WERI-Rb-1 (cell line): ENCODE data around the gene GOLIM4.

Experiments used
- DNase-seq: peaks from one replicate; pipeline ENCODE4 v3.0.0-alpha.2; 2020
- H3K27ac ChIP-seq: fragments of 250-450 bp; sonication (Bioruptor Pico); 2 replicates; pipeline ENCODE4 v1.5.1; 2020; ENCODE audit warnings: mild to moderate bottlenecking, moderate library complexity
- H3K27me3 ChIP-seq: fragments of 250-450 bp; sonication (Bioruptor Pico); 2 replicates; pipeline ENCODE4 v1.5.1; 2021; ENCODE audit warnings: mild to moderate bottlenecking, low read depth, moderate library complexity; ENCODE audit not compliant: insufficient read depth, severe bottlenecking
- H3K36me3 ChIP-seq: fragments of 250-450 bp; sonication (Bioruptor Pico); 2 replicates; pipeline ENCODE4 v1.5.1; 2020; ENCODE audit warnings: mild to moderate bottlenecking, moderate library complexity
- H3K4me3 ChIP-seq: 2 replicates; pipeline ENCODE4 v1.5.1; 2011; ENCODE audit warnings: low read depth, mild to moderate bottlenecking, control low read depth, low read length
- H3K9me3 ChIP-seq: fragments of 250-450 bp; sonication (Bioruptor Pico); 2 replicates; pipeline ENCODE4 v1.5.1; 2021; ENCODE audit warnings: mild to moderate bottlenecking, moderate library complexity; ENCODE audit not compliant: severe bottlenecking
- TF ChIP-seq, protein P1 (sequence below): IDR thresholded peaks from 2 replicates; pipeline ENCODE4 v1.5.1; 2011; ENCODE audit warnings: low read depth, mild to moderate bottlenecking, control low read depth, inconsistent platforms, low read length

GOLIM4 gene

DNA sequence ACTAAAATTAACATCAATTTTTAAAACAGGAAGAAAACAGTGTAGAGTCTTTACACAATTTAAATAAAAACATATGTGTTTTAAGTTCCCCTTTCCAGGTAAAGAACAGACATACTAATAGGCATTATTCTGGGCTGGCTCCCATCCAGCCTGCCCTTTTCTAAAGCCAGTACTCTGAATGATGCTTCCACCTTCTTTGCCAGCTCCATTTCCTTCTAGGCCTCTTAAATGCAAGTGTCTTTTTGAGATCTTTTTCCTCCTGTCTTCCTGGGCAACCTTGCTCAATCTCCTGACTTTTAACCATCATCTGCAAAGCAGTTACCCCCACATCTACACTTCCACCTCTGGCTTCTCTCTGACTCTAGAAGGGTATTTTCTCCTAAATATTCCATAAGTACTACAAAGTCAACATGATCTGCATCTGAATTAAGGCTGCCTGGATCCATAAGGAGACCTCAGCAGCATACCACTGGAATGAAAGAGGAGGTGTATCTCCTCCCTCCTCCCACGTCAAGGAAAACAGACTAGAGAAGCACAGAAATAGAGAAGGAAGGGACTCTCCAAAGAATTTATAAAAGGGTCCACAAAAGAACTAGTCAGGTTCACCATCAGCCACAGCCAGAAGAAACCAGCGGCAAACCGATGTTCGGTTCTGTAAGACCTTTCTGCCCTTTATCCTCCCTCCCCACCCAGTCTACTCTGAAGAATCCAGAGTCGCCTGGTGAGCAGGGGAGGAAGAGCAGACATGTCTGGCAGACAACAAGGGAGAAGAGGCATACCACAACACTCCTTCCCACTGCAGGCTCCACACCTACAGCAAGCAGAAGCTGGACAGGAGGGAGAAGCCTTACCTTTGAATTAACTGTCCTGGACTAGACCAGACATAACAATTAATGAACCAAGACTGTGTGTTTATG lies 47.1 kb downstream of the GOLIM4 start:
- Histone ChIP-seq H3K36me3 (no peaks in the 10 kb centered on the region; the same call in 1 of the 2 replicates), H3K27me3 (no peaks in the 10 kb centered on the region), H3K27ac (no peak overlapping the region), H3K4me3 (no peak overlapping the region), H3K9me3 (no peaks in the 10 kb centered on the region)
- no peak for DNase-seq
- TF ChIP-seq, protein P1, sequence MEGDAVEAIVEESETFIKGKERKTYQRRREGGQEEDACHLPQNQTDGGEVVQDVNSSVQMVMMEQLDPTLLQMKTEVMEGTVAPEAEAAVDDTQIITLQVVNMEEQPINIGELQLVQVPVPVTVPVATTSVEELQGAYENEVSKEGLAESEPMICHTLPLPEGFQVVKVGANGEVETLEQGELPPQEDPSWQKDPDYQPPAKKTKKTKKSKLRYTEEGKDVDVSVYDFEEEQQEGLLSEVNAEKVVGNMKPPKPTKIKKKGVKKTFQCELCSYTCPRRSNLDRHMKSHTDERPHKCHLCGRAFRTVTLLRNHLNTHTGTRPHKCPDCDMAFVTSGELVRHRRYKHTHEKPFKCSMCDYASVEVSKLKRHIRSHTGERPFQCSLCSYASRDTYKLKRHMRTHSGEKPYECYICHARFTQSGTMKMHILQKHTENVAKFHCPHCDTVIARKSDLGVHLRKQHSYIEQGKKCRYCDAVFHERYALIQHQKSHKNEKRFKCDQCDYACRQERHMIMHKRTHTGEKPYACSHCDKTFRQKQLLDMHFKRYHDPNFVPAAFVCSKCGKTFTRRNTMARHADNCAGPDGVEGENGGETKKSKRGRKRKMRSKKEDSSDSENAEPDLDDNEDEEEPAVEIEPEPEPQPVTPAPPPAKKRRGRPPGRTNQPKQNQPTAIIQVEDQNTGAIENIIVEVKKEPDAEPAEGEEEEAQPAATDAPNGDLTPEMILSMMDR, result no peak

DNA sequence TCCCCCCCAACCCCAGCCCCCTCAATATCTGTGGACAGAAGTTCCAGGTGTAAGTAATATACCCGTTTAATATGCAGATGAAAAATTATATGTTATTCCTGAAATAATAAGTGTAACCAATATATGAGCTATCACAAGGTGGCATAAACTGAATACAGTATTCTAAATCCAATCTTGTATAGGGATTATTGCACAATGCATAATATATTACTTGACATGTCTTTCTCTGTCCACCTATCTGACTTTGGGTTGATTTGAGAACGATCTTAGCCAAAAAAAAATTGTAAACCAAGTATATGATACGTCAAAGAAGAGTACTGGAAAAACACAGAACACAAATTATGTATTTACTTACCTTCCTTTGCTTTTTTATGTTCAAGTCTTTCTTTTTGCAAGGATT lies 47.8 kb downstream of the GOLIM4 start:
- peaks cover 3% of the 10 kb centered on the region; the same call in 1 of the 2 replicates for H3K36me3 ChIP-seq
- TF ChIP-seq, protein P1, result no peak
- H3K9me3 ChIP-seq, result no peaks in the 10 kb centered on the region
- no peak overlapping the region for H3K4me3 ChIP-seq
- no peak overlapping the region for H3K27ac ChIP-seq
- H3K27me3 ChIP-seq, result no peaks in the 10 kb centered on the region
- no peak for DNase-seq

DNA sequence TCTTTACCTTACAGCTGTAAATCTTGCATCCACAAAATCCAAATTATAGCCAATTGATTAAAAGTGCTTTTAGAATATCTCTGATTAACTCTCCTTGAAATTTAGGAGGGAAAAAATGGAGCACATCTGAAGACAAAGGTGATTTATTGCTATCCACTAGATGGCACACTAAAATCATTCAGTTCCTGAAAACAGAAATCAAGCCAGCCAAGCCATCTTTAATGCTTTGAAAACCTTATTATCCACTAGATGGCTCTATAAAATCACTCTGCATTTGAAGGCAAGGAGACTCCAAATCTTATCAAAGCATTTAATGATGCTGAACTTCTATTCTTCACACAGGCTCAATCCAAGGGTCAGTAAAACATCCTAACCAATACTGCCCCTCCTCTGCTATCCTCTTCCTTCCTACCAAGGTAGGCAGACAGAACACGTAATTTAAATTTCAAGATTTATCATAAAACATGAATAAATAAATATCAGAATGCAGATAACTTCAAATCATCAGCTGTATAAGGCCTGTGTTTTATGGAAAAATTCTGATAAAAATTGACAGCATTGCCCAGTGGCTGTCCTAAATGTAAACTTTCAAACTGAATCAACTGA lies 48.4 kb downstream of the GOLIM4 start:
- no peaks in the 10 kb centered on the region for H3K27me3 ChIP-seq
- no peak overlapping the region for H3K27ac ChIP-seq
- TF ChIP-seq, protein P1, result peak; percentile 55
- H3K9me3 ChIP-seq, result no peaks in the 10 kb centered on the region
- H3K36me3 ChIP-seq, result peaks cover 7% of the 10 kb centered on the region
- no peak for DNase-seq
- no peak overlapping the region for H3K4me3 ChIP-seq

DNA sequence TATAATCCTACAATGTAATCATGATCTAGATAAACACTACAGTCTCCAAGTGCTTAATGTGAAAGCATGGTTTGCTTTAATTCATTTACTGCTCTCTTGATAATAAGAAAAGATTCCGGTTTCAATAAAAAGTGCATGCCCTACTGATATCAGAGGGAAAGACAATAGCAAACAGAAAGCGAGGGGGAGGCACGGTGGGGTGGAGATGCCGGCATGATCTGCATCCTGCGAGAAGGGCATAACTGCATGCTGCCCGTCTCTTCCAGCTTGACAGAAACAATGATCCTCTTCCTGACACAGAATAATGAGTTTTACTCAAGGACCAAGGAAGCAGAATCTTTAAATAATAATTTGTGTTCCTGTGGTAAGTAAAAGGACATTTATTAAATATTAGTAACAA lies 51.7 kb downstream of the GOLIM4 start:
- no peaks in the 10 kb centered on the region for H3K27me3 ChIP-seq
- no peak overlapping the region for H3K27ac ChIP-seq
- DNase-seq, result no peak
- H3K4me3 ChIP-seq, result no peak overlapping the region
- H3K36me3 ChIP-seq, result peaks cover 25% of the 10 kb centered on the region
- H3K9me3 ChIP-seq, result no peaks in the 10 kb centered on the region
- TF ChIP-seq, protein P1, result no peak

DNA sequence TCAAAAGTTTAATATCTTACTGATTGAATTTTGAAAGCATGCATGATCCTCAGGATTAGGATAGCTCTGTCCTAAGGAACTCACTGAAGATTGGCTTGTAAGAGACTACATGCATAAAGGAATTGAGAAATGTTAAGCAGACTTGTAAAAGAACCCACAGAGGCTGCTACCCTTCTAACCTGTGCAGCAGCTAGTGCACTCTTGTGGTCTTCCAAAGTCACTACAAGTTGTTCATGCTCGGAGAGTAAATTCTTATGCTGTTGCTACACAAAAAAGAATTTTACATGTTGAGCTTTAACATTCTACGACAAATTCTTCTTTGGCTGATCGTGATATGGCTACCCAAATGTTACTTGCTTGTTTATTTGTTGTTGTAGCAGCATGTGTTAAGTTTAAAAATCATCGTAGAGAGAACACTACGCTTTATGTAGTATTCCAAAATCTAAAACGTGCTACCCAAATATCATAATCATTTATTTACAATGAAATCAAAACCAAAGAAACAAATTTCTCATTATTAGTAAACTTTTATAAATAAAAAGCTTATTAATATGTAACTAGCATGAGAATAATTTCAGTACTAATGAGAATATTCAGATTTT lies 55.0 kb downstream of the GOLIM4 start:
- TF ChIP-seq, protein P1, result peak; percentile 70
- H3K27me3 ChIP-seq, result no peaks in the 10 kb centered on the region
- no peak overlapping the region for H3K27ac ChIP-seq
- H3K4me3 ChIP-seq, result no peak overlapping the region
- H3K36me3 ChIP-seq, result peaks cover 39% of the 10 kb centered on the region
- DNase-seq, result peak; percentile 29
- H3K9me3 ChIP-seq, result no peaks in the 10 kb centered on the region
